HG03457 (cell line): ENCODE data around the gene FASTKD3.

ENCODE experiments used
- ATAC-seq: cut with Tn5 transposase; IDR thresholded peaks from one replicate; pipeline ENCODE4 v1.9.1; 2021; ENCODE audit warnings: moderate number of reproducible peaks; ENCODE audit not compliant: unreplicated experiment

The FASTKD3 gene

GRCh38 chr5:7881091-7881490 lies 12.3 kb upstream of the FASTKD3 start:
- no peak for ATAC-seq

GRCh38 chr5:7878381-7878873 lies 9.6 kb upstream of the FASTKD3 start:
- peak; percentile 94 for ATAC-seq

GRCh38 chr5:7877851-7878250 lies 9.0 kb upstream of the FASTKD3 start:
- no peak for ATAC-seq

GRCh38 chr5:7876867-7877266 lies 8.0 kb upstream of the FASTKD3 start:
- no peak for ATAC-seq

- ATAC-seq: no peak
These were observed 6.3 kb upstream of the FASTKD3 start for GRCh38 chr5:7875151-7875550.

GRCh38 chr5:7874639-7875038 lies 5.8 kb upstream of the FASTKD3 start:
- no peak for ATAC-seq

- no peak for ATAC-seq
These were observed 4.4 kb upstream of the FASTKD3 start for GRCh38 chr5:7873216-7873615.

GRCh38 chr5:7872517-7873130 lies 3.8 kb upstream of the FASTKD3 start:
- no peak for ATAC-seq

GRCh38 chr5:7871653-7872052 lies 2.8 kb upstream of the FASTKD3 start:
- peak; percentile 30 for ATAC-seq

- ATAC-seq: peak; percentile 21
These were observed 774 bp upstream of the FASTKD3 start for GRCh38 chr5:7869474-7870136.

GRCh38 chr5:7868427-7868772 lies 431 bp downstream of the FASTKD3 start:
- no peak for ATAC-seq

- ATAC-seq: no peak
These were observed 1.6 kb downstream of the FASTKD3 start for GRCh38 chr5:7867260-7867659.

- no peak for ATAC-seq
These were observed 2.6 kb downstream of the FASTKD3 start for GRCh38 chr5:7866196-7866595.

GRCh38 chr5:7857926-7858632 lies 10.8 kb downstream of the FASTKD3 start:
- no peak for ATAC-seq

- ATAC-seq: no peak
These were observed 11.5 kb downstream of the FASTKD3 start for GRCh38 chr5:7857361-7857760.

- no peak for ATAC-seq
These were observed 12.0 kb downstream of the FASTKD3 start for GRCh38 chr5:7856855-7857254.

GRCh38 chr5:7855611-7856010 lies 13.2 kb downstream of the FASTKD3 start:
- no peak for ATAC-seq

GRCh38 chr5:7852988-7853387 lies 15.8 kb downstream of the FASTKD3 start:
- ATAC-seq: no peak

- no peak for ATAC-seq
These were observed 16.3 kb downstream of the FASTKD3 start for GRCh38 chr5:7852542-7852941.

- ATAC-seq: no peak
These were observed 17.1 kb downstream of the FASTKD3 start for GRCh38 chr5:7851617-7852289.

GRCh38 chr5:7851240-7851592 lies 17.6 kb downstream of the FASTKD3 start:
- no peak for ATAC-seq
